BJ (cell line): ENCODE results near the gene PPP1R9B. TPM values are rescaled to one million over a fixed set of nuclear protein-coding genes. Genes with fewer than 3 reads are reported as not detected.

Experiments
- CTCF ChIA-PET: fragments of 350-600 bp; formaldehyde crosslinking; extraction: SDS; loops from one replicate; lab custom pipeline; 2021; ENCODE audit warnings: antibody characterized with exemption, inconsistent platforms; lab: Yijun Ruan, JAX
- POLR2A ChIA-PET: fragments of 300-600 bp; sonication (Branson Sonifier 250); formaldehyde crosslinking; extraction: SDS; loops from one replicate; lab custom pipeline; 2021; ENCODE audit warnings: antibody characterized with exemption; lab: Charles Lee
- DNase-seq: peaks from one replicate; pipeline ENCODE4 v3.0.0-alpha.2; 2011; ENCODE audit warnings: low read depth
- H3K27me3 ChIP-seq: 2 replicates; pipeline ENCODE4 v1.6.0; 2011; ENCODE audit warnings: low read length; ENCODE audit not compliant: control insufficient read depth, insufficient read depth
- H3K36me3 ChIP-seq: 2 replicates; pipeline ENCODE4 v1.5.1; 2011; ENCODE audit warnings: low read length; ENCODE audit not compliant: control insufficient read depth, insufficient read depth
- H3K4me3 ChIP-seq: 2 replicates; pipeline ENCODE4 v1.5.1; 2011; ENCODE audit warnings: low read depth, mild to moderate bottlenecking, control low read depth, low read length
- CTCF ChIP-seq: IDR thresholded peaks from 2 replicates; pipeline ENCODE4 v1.5.1; 2011; ENCODE audit warnings: low read depth, mild to moderate bottlenecking, control low read depth, inconsistent platforms, low read length, moderate library complexity; ENCODE audit not compliant: insufficient read depth
- polyA plus RNA-seq: library from polyadenylated mRNA; depleted of rRNA; stranded (reverse); fragments of >200 nt; gene quantifications from 2 replicates; pipeline ENCODE4 v1.2.3, GENCODE V29; 2011

Gene PPP1R9B
- polyA plus RNA-seq, 1 experiment: 17.2 TPM

GRCh38 chr17:50144355-50144754, 6.1 kb downstream of the PPP1R9B start:
- Histone ChIP-seq H3K27me3 (no peaks in the 10 kb centered on the region), H3K36me3 (peaks cover 41% of the 10 kb centered on the region), H3K4me3 (no peak overlapping the region)
- DNase-seq: no peak
- TF ChIP-seq CTCF: no peak
- POLR2A ChIA-PET: no interaction called here
- CTCF ChIA-PET: interaction anchor here (1.1 to 4.4 kb wide), 4 partner anchors 8 to 126 kb away, joined by 3 to 20 read pairs (median 5); no protein-coding TSS in a partner anchor

DNA sequence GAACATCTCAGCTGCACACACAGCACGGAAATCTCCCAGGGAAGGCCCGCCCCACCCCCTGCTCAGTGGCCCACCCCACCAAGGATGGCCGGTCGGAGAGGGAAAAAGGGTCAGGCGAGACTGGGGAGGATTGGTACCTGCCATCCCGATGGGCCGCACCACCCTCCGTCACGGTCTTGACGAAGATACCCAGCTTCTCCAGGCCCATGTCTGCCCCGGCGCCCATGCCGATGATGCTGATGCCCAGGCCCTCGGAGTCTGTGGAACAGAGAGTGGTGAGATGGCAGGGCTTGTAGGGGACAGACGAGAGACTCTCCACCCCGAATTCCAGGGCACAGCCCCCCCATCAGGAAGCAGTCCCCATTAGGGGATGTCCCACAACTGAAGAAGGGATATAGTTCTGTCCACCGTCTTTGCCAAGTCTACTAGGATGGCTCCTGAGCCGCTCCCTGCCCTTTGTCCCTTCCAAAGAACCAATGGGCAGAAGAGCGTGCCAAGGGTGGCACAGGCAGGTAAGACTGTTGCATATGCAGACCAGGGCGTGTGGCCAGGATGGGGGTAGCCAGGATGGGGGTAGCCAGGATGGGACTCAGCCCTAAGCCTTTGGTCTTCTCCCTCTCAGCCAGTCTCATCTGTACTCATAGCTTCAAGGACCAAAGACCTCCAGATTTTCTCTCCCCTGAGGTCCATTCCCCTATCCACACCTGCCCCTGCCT, 6.9 kb downstream of the PPP1R9B start:
- ChIA-PET POLR2A (no interaction called here), CTCF (interaction anchor here (0.6 to 2.5 kb wide), 3 partner anchors 18 to 117 kb away, joined by 3 to 7 read pairs (median 3); no protein-coding TSS in a partner anchor)
- DNase-seq: no peak
- no peaks in the 10 kb centered on the region for H3K27me3 ChIP-seq
- no peak for TF ChIP-seq CTCF
- H3K36me3 ChIP-seq: peaks cover 48% of the 10 kb centered on the region
- no peak overlapping the region for H3K4me3 ChIP-seq

DNA sequence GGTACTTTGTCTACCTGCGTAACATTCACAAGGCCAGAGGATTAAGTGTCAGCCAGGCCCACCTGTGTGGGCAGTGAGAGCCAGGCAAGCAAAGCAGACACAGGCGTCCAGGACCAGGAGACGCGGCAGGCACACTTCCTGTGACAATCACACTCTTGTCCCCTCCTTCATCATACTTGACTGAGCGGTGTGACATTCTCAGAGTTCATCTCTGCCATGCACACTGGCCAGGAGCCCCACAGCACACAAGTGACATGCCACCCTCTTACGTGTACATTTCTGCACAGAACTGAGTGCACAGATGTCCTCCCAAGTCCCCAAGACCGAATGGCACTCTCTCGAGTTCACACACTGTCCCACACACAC, 8.7 kb downstream of the PPP1R9B start:
- Histone ChIP-seq H3K4me3 (no peak overlapping the region), H3K36me3 (peaks cover 64% of the 10 kb centered on the region), H3K27me3 (no peaks in the 10 kb centered on the region)
- POLR2A ChIA-PET: interaction anchor here (0.6 kb wide), 1 partner anchor 12 kb away, joined by 14 read pairs; the partner anchor contains the start of gene SAMD14
- DNase-seq: no peak
- no peak for TF ChIP-seq CTCF
- CTCF ChIA-PET: interaction anchor here (1.2 to 3.9 kb wide), 4 partner anchors 9 to 223 kb away, joined by 3 to 30 read pairs (median 6); partner anchors contain the start of gene PPP1R9B

- no peak for TF ChIP-seq CTCF
- no peak for DNase-seq
- H3K36me3 ChIP-seq: peaks cover 69% of the 10 kb centered on the region
- H3K27me3 ChIP-seq: no peaks in the 10 kb centered on the region
- no peak overlapping the region for H3K4me3 ChIP-seq
- POLR2A ChIA-PET: interaction anchor here (0.6 kb wide), 1 partner anchor 11 kb away, joined by 14 read pairs; the partner anchor contains the start of gene SAMD14
- CTCF ChIA-PET: interaction anchor here (0.8 to 3.9 kb wide), 13 partner anchors 7 to 223 kb away, joined by 3 to 30 read pairs (median 5); partner anchors contain the start of genes PPP1R9B and SGCA
Measured at GRCh38 chr17:50141026-50141744, 9.3 kb downstream of the PPP1R9B start.
